ENCODE results near the gene PGLYRP1. TPM values are rescaled to one million over a fixed set of nuclear protein-coding genes. Genes with fewer than 3 reads are reported as not detected.

Gene PGLYRP1
- total RNA-seq, 1 experiment from 2014 or later, result not detected

GRCh38 chr19:46052896-46053295 lies 30.0 kb upstream of the PGLYRP1 start:
- H3K79me1 ChIP-seq (ENCODE audit: insufficient read depth, low read depth, low read length, poor library complexity, severe bottlenecking), result no peaks in the 10 kb centered on the region
- H3K9ac ChIP-seq (ENCODE audit: extremely low read depth, insufficient read length, low read length), result no peak overlapping the region
- H2BK12ac ChIP-seq (ENCODE audit: insufficient read length, low read depth, low read length), result no peak overlapping the region
- no peak overlapping the region for H2BK120ac ChIP-seq (ENCODE audit: low read depth, low read length, poor library complexity, severe bottlenecking)
- H3K56ac ChIP-seq (ENCODE audit: insufficient read length, low read depth, low read length), result no peak overlapping the region
- no peak overlapping the region for H2BK20ac ChIP-seq (ENCODE audit: low read depth, low read length, poor library complexity, severe bottlenecking)
- no peak overlapping the region for H3K4ac ChIP-seq (ENCODE audit: low read depth, low read length)
- no peaks in the 10 kb centered on the region for H3K27me3 ChIP-seq (ENCODE audit: insufficient read depth, low read length)
- Mint-ChIP-seq H3K27ac (no peak overlapping the region), H3K36me3 (ENCODE audit: insufficient read depth in 1 of 3, low read depth in 3 of 3) (no peaks in the 10 kb centered on the region), H3K4me1 (peaks cover 0 to 4% of the 10 kb centered on the region in 2 experiments; a peak in 1 of 4 replicates), H3K4me3 (no peak overlapping the region), H3K27me3 (ENCODE audit: low read depth) (peaks cover 72% of the 10 kb centered on the region), H3K9me3 (peaks cover 7 to 14% of the 10 kb centered on the region in 2 experiments; a peak in 4 of 5 replicates)
- H2BK15ac ChIP-seq (ENCODE audit: low read depth, low read length), result no peak overlapping the region
- no peak overlapping the region for H3T11ph ChIP-seq (ENCODE audit: low read length)
- no peak overlapping the region for H2BK5ac ChIP-seq (ENCODE audit: insufficient read length, low read length)
- no peak overlapping the region for H4K5ac ChIP-seq (ENCODE audit: insufficient read length, low read depth, low read length)
- DNase-seq, result no peak
- H2AK5ac ChIP-seq (ENCODE audit: insufficient read length, low read length), result no peak overlapping the region
- no peaks in the 10 kb centered on the region for H3K9me3 ChIP-seq (ENCODE audit: control insufficient read depth, low read depth, low read length)
- H3K23ac ChIP-seq (ENCODE audit: insufficient read length, low read depth, low read length), result no peak overlapping the region
- no peak for TF ChIP-seq CTCF (conservative IDR thresholded peaks at IDR 0.05)
- no peak overlapping the region for H4K91ac ChIP-seq (ENCODE audit: insufficient read length, low read depth, low read length)
- H3K14ac ChIP-seq (ENCODE audit: insufficient read depth, low read length), result no peak overlapping the region
- H3K79me2 ChIP-seq (ENCODE audit: insufficient read depth, low read length), result no peaks in the 10 kb centered on the region
- no CpG with 5 or more reads among the region's 4 CpGs for WGBS (ENCODE audit: extremely low coverage, insufficient read length, low lambda C conversion rate)
- no peak overlapping the region for H3K18ac ChIP-seq (ENCODE audit: insufficient read length, low read depth, low read length)
- no peak overlapping the region for H3K4me2 ChIP-seq (ENCODE audit: insufficient read depth, insufficient read length, low read length)
- no peak overlapping the region for H2AFZ ChIP-seq (ENCODE audit: low read length)
- H3K4me1 ChIP-seq (ENCODE audit: insufficient read depth, low read length), result no peaks in the 10 kb centered on the region
- no peak overlapping the region for H3K27ac ChIP-seq (ENCODE audit: insufficient read length, low read depth, low read length)
- no peaks in the 10 kb centered on the region for H4K20me1 ChIP-seq (ENCODE audit: control insufficient read depth, insufficient read depth, insufficient read length)
- no peak overlapping the region for H4K8ac ChIP-seq (replicated peaks; ENCODE audit: insufficient read length, low read depth, low read length)
- no peaks in the 10 kb centered on the region for H3K23me2 ChIP-seq (ENCODE audit: insufficient read length, low read depth, low read length, poor library complexity, severe bottlenecking)
